ENCODE measurements around the gene DVL3.
"Not testable (repeated sequence)": the region's sequence is repeated elsewhere in the genome, so short reads cannot be mapped to it uniquely, and the experiment has no call there.

The DVL3 gene

GRCh38 chr3:184155644-184156521, 706 bp downstream of the DVL3 start:
- DNase-seq (ENCODE audit: low spot score): peak; percentile 20

- peak; percentile 56 for DNase-seq (ENCODE audit: low spot score)
These were observed 1.4 kb downstream of the DVL3 start for GRCh38 chr3:184156522-184156955.

- no peak for DNase-seq (ENCODE audit: low spot score)
These were observed 2.0 kb downstream of the DVL3 start for GRCh38 chr3:184157206-184157605.

- DNase-seq (ENCODE audit: low spot score): no peak
These were observed 3.2 kb downstream of the DVL3 start for GRCh38 chr3:184158404-184158803.

- DNase-seq (ENCODE audit: low spot score): no peak
These were observed 5.3 kb downstream of the DVL3 start for GRCh38 chr3:184160456-184160855.

- DNase-seq (ENCODE audit: low spot score): not testable (repeated sequence)
These were observed 7.4 kb downstream of the DVL3 start for GRCh38 chr3:184162571-184163070.

GRCh38 chr3:184164648-184165330, 9.6 kb downstream of the DVL3 start:
- DNase-seq (ENCODE audit: low spot score): no peak

- no peak for DNase-seq (ENCODE audit: low spot score)
These were observed 10.4 kb downstream of the DVL3 start for GRCh38 chr3:184165543-184165942.

GRCh38 chr3:184166671-184167070, 11.5 kb downstream of the DVL3 start:
- DNase-seq (ENCODE audit: low spot score): no peak

- DNase-seq (ENCODE audit: low spot score): no peak
These were observed 12.6 kb downstream of the DVL3 start for GRCh38 chr3:184167786-184168185.

GRCh38 chr3:184168363-184169120, 13.4 kb downstream of the DVL3 start:
- no peak for DNase-seq (ENCODE audit: low spot score)

GRCh38 chr3:184169896-184170875, 15.0 kb downstream of the DVL3 start:
- DNase-seq (ENCODE audit: low spot score): no peak

- no peak for DNase-seq (ENCODE audit: low spot score)
These were observed 16.4 kb downstream of the DVL3 start for GRCh38 chr3:184171562-184171961.

- no peak for DNase-seq (ENCODE audit: low spot score)
These were observed 17.6 kb downstream of the DVL3 start for GRCh38 chr3:184172681-184173373.

- DNase-seq (ENCODE audit: low spot score): no peak
These were observed 18.2 kb downstream of the DVL3 start for GRCh38 chr3:184173374-184173722.

GRCh38 chr3:184174284-184174645, 19.1 kb downstream of the DVL3 start:
- DNase-seq (ENCODE audit: low spot score): no peak

GRCh38 chr3:184174646-184175492, 19.7 kb downstream of the DVL3 start, which contains the start of gene AP2M1:
AP2M1 (plus strand) TSS chr3:184174855; CDS start chr3:184176994, 2,139 bp downstream.
- peak; percentile 100 for DNase-seq (ENCODE audit: low spot score)

GRCh38 chr3:184175506-184175905, 20.3 kb downstream of the DVL3 start:
- DNase-seq (ENCODE audit: low spot score): no peak

GRCh38 chr3:184175981-184176376, 20.8 kb downstream of the DVL3 start:
- DNase-seq (ENCODE audit: low spot score): no peak
